Astrocyte (in vitro differentiated cells and primary cell): ENCODE data around the gene ILKAP. TPM values are rescaled to one million over a fixed set of nuclear protein-coding genes. Genes with fewer than 3 reads are reported as not detected.

ENCODE experiments used
- DNase-seq: peaks from one replicate; pipeline ENCODE4 v3.0.0-alpha.2; 2010; ENCODE audit warnings: low read depth
- FAIRE-seq: peaks from 2 replicates; lab custom pipeline; 2011; peaks lifted over from hg19 to GRCh38; lab: Jason Lieb, UNC
- H2AFZ ChIP-seq: 2 replicates; pipeline ENCODE4 v1.6.0; 2012; ENCODE audit warnings: low read depth, low read length, inconsistent platforms
- H3K27ac ChIP-seq: 2 replicates; pipeline ENCODE4 v1.5.1; 2011; ENCODE audit warnings: low read depth, low read length, inconsistent platforms
- H3K27me3 ChIP-seq: 2 replicates; pipeline ENCODE4 v1.6.0; 2011; ENCODE audit warnings: low read length, inconsistent platforms; ENCODE audit not compliant: insufficient read depth
- H3K36me3 ChIP-seq: 2 replicates; pipeline ENCODE4 v1.5.1; 2011; ENCODE audit warnings: low read length, inconsistent platforms; ENCODE audit not compliant: insufficient read depth
- H3K4me1 ChIP-seq: 2 replicates; pipeline ENCODE4 v1.5.1; 2011; ENCODE audit warnings: low read length, inconsistent platforms; ENCODE audit not compliant: insufficient read depth
- H3K4me2 ChIP-seq: 2 replicates; pipeline ENCODE4 v1.6.0; 2012; ENCODE audit warnings: low read length, inconsistent platforms
- H3K4me3 ChIP-seq: 2 replicates; pipeline ENCODE4 v1.5.1; 2011; ENCODE audit warnings: low read depth, mild to moderate bottlenecking, low read length, inconsistent platforms; ENCODE audit not compliant: insufficient read depth
- H3K79me2 ChIP-seq: 2 replicates; pipeline ENCODE4 v1.6.0; 2012; ENCODE audit warnings: mild to moderate bottlenecking, low read length, inconsistent platforms; ENCODE audit not compliant: insufficient read depth
- H3K9ac ChIP-seq: 2 replicates; pipeline ENCODE4 v1.6.0; 2012; ENCODE audit warnings: mild to moderate bottlenecking, low read length, inconsistent platforms
- H3K9me3 ChIP-seq: 2 replicates; pipeline ENCODE4 v1.5.1; 2012; ENCODE audit warnings: low read depth, mild to moderate bottlenecking, low read length, inconsistent platforms; ENCODE audit not compliant: insufficient read depth
- H4K20me1 ChIP-seq: 2 replicates; pipeline ENCODE4 v1.6.0; 2012; ENCODE audit warnings: low read length, inconsistent platforms; ENCODE audit not compliant: insufficient read depth
- H3K27ac Mint-ChIP-seq: one replicate; pipeline ENCODE4 v1.8.0; 2021; ENCODE audit warnings: mild to moderate bottlenecking, mixed read lengths; ENCODE audit not compliant: unreplicated experiment
- H3K27me3 Mint-ChIP-seq: one replicate; pipeline ENCODE4 v1.8.0; 2021; ENCODE audit warnings: low read depth, mixed read lengths; ENCODE audit not compliant: unreplicated experiment
- H3K36me3 Mint-ChIP-seq: one replicate; pipeline ENCODE4 v1.8.0; 2021; ENCODE audit warnings: low read depth, mixed read lengths; ENCODE audit not compliant: unreplicated experiment
- H3K4me1 Mint-ChIP-seq: one replicate; pipeline ENCODE4 v1.8.0; 2021; ENCODE audit warnings: low read depth, mixed read lengths; ENCODE audit not compliant: unreplicated experiment
- H3K4me3 Mint-ChIP-seq: one replicate; pipeline ENCODE4 v1.8.0; 2021; ENCODE audit warnings: mild to moderate bottlenecking, moderate library complexity, mixed read lengths; ENCODE audit not compliant: unreplicated experiment
- H3K9me3 Mint-ChIP-seq: one replicate; pipeline ENCODE4 v1.8.0; 2021; ENCODE audit warnings: mild to moderate bottlenecking, mixed read lengths; ENCODE audit not compliant: unreplicated experiment
- EZH2 ChIP-seq: IDR thresholded peaks from 2 replicates; pipeline ENCODE4 v1.6.1; 2012; ENCODE audit warnings: mild to moderate bottlenecking, low read length, inconsistent platforms; ENCODE audit not compliant: insufficient read depth
- total RNA-seq: library from RNA; stranded (reverse); gene quantifications from 2 replicates; pipeline ENCODE4 v1.2.1, GENCODE V29; 2021
- TF ChIP-seq, protein P1 (sequence below): IDR thresholded peaks from 2 replicates; pipeline ENCODE4 v1.5.1; 2011; ENCODE audit warnings: low read depth, mild to moderate bottlenecking, inconsistent platforms, low read length, moderate library complexity; ENCODE audit not compliant: insufficient read depth

Gene ILKAP
- total RNA-seq, 1 donor from 2014 or later: 32.3 TPM

DNA sequence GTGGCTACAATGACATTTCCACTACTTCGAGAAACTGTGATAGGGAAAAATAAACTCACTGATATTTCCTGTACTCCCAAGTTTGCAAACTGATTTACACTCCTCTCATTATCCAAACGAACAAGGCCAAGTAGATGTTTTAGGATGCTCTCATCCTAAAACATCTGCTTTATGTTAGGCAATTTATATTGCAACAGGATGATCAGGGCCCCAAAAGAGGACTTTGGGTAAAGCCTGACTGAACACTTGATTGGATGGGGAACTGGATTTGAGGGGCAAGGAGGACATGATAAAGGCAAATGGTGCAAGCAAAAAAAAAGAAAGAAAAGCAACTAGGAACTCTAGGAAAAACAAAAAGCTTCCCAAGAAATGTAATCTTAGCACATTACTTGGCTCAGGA is 38.5 kb upstream of the ILKAP start:
- Mint-ChIP-seq H3K36me3 (peaks cover 5% of the 10 kb centered on the region), H3K9me3 (no peaks in the 10 kb centered on the region), H3K27ac (no peak overlapping the region), H3K4me3 (no peak overlapping the region), H3K27me3 (peaks cover 23% of the 10 kb centered on the region), H3K4me1 (no peaks in the 10 kb centered on the region)
- Histone ChIP-seq H2AFZ (no peak overlapping the region), H3K4me1 (no peaks in the 10 kb centered on the region), H3K9ac (no peak overlapping the region), H3K9me3 (peaks cover 5% of the 10 kb centered on the region), H3K27ac (no peak overlapping the region), H3K4me3 (no peak overlapping the region), H3K79me2 (no peaks in the 10 kb centered on the region), H3K27me3 (peaks cover 13% of the 10 kb centered on the region), H3K36me3 (no peaks in the 10 kb centered on the region), H3K4me2 (no peak overlapping the region), H4K20me1 (no peaks in the 10 kb centered on the region)
- TF ChIP-seq, protein P1, sequence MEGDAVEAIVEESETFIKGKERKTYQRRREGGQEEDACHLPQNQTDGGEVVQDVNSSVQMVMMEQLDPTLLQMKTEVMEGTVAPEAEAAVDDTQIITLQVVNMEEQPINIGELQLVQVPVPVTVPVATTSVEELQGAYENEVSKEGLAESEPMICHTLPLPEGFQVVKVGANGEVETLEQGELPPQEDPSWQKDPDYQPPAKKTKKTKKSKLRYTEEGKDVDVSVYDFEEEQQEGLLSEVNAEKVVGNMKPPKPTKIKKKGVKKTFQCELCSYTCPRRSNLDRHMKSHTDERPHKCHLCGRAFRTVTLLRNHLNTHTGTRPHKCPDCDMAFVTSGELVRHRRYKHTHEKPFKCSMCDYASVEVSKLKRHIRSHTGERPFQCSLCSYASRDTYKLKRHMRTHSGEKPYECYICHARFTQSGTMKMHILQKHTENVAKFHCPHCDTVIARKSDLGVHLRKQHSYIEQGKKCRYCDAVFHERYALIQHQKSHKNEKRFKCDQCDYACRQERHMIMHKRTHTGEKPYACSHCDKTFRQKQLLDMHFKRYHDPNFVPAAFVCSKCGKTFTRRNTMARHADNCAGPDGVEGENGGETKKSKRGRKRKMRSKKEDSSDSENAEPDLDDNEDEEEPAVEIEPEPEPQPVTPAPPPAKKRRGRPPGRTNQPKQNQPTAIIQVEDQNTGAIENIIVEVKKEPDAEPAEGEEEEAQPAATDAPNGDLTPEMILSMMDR: no peak
- TF ChIP-seq EZH2: no peak
- FAIRE-seq (no peak), DNase-seq (no peak)

DNA sequence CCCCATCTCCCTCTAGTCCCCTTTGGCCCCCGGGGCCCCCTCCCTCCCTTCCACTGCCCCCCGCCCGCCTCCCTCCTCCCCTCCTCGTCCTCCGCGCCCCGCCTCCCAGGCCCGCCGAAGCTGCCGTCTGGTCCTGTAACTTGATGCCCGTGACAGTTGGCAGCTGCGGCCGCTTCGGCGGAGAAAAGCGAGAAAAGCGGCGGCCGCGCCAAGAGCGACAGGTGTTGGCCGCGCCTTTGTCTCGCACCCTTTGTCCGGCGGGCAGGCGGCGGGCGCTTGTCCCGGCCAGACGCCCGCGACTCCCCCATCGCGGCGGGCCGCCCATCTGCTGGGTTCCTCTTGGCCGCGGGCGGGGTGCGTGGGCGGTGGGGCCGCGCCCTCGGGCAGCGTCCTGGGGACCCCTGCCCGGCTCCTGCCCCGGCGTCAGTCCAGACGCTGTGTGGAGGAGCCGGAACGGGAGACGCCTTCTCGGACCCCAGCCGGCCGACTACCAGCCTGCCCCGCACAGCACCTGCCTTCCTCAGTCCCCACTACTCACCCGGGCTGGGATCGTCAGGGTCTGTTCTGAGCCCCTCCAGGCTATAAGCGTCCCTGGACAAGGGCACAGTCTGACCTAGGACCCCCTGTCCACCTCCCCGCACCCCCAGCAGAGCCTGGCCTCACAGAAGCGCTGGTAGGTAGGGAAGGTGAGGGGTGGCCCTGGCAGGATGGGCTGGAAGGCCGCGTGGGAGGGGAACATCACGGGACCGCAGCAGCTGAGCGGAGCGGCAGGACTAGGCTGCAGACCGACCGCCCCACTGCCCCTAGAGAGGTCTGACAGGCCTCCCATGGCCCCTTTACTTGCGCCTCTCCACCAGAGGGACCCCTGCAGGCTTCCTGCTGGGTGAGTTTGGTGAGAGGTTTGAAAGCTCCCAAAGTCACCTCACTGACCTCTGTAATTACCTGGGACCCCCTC is 37.5 kb upstream of the ILKAP start:
- no peaks in the 10 kb centered on the region for H3K79me2 ChIP-seq
- Mint-ChIP-seq H3K36me3 (peaks cover 5% of the 10 kb centered on the region), H3K4me3 (no peak overlapping the region), H3K9me3 (no peaks in the 10 kb centered on the region), H3K27me3 (peaks cover 28% of the 10 kb centered on the region), H3K4me1 (no peaks in the 10 kb centered on the region), H3K27ac (no peak overlapping the region)
- H4K20me1 ChIP-seq: no peaks in the 10 kb centered on the region
- H3K9ac ChIP-seq: no peak overlapping the region
- peak; percentile 18 for DNase-seq
- peaks cover 13% of the 10 kb centered on the region for H3K27me3 ChIP-seq
- H2AFZ ChIP-seq: peak overlapping the region; percentile 18
- no peaks in the 10 kb centered on the region for H3K36me3 ChIP-seq
- H3K9me3 ChIP-seq: peaks cover 5% of the 10 kb centered on the region
- no peak overlapping the region for H3K4me3 ChIP-seq
- no peaks in the 10 kb centered on the region for H3K4me1 ChIP-seq
- peak overlapping the region; percentile 89 for H3K4me2 ChIP-seq
- TF ChIP-seq, protein P1: no peak
- no peak for TF ChIP-seq EZH2
- H3K27ac ChIP-seq: no peak overlapping the region
- FAIRE-seq: no peak
